ENCODE results near the gene LMBRD2. TPM values are rescaled to one million over a fixed set of nuclear protein-coding genes. Genes with fewer than 3 reads are reported as not detected.

The LMBRD2 gene
- total and polyA plus RNA-seq, 9 of the 15 experiments (the other 6 are each of a cell fraction or from before 2014, with no cell fraction given), result 2.1 to 24.2 (median 10.6) TPM

GRCh38 chr5:36136581-36136980, 15.1 kb downstream of the LMBRD2 start:
- Histone ChIP-seq H4K20me1 (replicated peaks; ENCODE audit: control insufficient read depth, insufficient read depth, low read length) (no peaks in the 10 kb centered on the region), H3K27ac (ENCODE audit: extremely low read depth, low read depth, low read length) (no peak overlapping the region), H3K4me2 (ENCODE audit: insufficient read depth, low read length) (no peak overlapping the region), H3K4me1 (replicated peaks in 1 of 2; ENCODE audit: control insufficient read depth in 2 of 2, insufficient read depth in 2 of 2, low read length in 2 of 2) (peaks cover 0 to 3% of the 10 kb centered on the region in 2 experiments; a peak in 1 of 5 replicates), H3K79me2 (ENCODE audit: control insufficient read depth, insufficient read depth, low read length) (no peaks in the 10 kb centered on the region), H3K9me1 (ENCODE audit: control insufficient read depth, insufficient read depth, low read length) (no peaks in the 10 kb centered on the region), H3K36me3 (ENCODE audit: control insufficient read depth, insufficient read depth, low read length) (peaks cover 19% of the 10 kb centered on the region; the same call in 1 of the 3 replicates), H3K27me3 (ENCODE audit: control insufficient read depth in 2 of 2, insufficient read depth in 2 of 2, low read length in 2 of 2) (no peaks in the 10 kb centered on the region), H2AFZ (ENCODE audit: low read depth, low read length) (no peak overlapping the region), H3K9me3 (replicated peaks; ENCODE audit: control insufficient read depth, insufficient read depth, low read depth, low read length) (peaks cover 2% of the 10 kb centered on the region; the same call in 1 of the 2 replicates), H3K4me3 (no peak overlapping the region), H3K9ac (ENCODE audit: insufficient read depth in 1 of 2, low read depth in 2 of 2, low read length in 2 of 2) (no peak overlapping the region)
- in situ Hi-C loops (cut with MboI), result no loop called here
- ATAC-seq, result no peak
- no peak for TF ChIP-seq HLTF (IDR thresholded peaks at IDR 0.05)
- TF ChIP-seq ZBTB7A (IDR thresholded peaks at IDR 0.05; ENCODE audit: borderline replicate concordance, control insufficient read depth, low read depth, low read length), result no peak
- peak; percentile 26; the same call in 1 of the 2 replicates for TF ChIP-seq MAFF (IDR thresholded peaks at IDR 0.05; ENCODE audit: low read length)
- TF ChIP-seq ZNF316 (IDR thresholded peaks at IDR 0.05), result peak; percentile 54
- TF ChIP-seq, protein P1, sequence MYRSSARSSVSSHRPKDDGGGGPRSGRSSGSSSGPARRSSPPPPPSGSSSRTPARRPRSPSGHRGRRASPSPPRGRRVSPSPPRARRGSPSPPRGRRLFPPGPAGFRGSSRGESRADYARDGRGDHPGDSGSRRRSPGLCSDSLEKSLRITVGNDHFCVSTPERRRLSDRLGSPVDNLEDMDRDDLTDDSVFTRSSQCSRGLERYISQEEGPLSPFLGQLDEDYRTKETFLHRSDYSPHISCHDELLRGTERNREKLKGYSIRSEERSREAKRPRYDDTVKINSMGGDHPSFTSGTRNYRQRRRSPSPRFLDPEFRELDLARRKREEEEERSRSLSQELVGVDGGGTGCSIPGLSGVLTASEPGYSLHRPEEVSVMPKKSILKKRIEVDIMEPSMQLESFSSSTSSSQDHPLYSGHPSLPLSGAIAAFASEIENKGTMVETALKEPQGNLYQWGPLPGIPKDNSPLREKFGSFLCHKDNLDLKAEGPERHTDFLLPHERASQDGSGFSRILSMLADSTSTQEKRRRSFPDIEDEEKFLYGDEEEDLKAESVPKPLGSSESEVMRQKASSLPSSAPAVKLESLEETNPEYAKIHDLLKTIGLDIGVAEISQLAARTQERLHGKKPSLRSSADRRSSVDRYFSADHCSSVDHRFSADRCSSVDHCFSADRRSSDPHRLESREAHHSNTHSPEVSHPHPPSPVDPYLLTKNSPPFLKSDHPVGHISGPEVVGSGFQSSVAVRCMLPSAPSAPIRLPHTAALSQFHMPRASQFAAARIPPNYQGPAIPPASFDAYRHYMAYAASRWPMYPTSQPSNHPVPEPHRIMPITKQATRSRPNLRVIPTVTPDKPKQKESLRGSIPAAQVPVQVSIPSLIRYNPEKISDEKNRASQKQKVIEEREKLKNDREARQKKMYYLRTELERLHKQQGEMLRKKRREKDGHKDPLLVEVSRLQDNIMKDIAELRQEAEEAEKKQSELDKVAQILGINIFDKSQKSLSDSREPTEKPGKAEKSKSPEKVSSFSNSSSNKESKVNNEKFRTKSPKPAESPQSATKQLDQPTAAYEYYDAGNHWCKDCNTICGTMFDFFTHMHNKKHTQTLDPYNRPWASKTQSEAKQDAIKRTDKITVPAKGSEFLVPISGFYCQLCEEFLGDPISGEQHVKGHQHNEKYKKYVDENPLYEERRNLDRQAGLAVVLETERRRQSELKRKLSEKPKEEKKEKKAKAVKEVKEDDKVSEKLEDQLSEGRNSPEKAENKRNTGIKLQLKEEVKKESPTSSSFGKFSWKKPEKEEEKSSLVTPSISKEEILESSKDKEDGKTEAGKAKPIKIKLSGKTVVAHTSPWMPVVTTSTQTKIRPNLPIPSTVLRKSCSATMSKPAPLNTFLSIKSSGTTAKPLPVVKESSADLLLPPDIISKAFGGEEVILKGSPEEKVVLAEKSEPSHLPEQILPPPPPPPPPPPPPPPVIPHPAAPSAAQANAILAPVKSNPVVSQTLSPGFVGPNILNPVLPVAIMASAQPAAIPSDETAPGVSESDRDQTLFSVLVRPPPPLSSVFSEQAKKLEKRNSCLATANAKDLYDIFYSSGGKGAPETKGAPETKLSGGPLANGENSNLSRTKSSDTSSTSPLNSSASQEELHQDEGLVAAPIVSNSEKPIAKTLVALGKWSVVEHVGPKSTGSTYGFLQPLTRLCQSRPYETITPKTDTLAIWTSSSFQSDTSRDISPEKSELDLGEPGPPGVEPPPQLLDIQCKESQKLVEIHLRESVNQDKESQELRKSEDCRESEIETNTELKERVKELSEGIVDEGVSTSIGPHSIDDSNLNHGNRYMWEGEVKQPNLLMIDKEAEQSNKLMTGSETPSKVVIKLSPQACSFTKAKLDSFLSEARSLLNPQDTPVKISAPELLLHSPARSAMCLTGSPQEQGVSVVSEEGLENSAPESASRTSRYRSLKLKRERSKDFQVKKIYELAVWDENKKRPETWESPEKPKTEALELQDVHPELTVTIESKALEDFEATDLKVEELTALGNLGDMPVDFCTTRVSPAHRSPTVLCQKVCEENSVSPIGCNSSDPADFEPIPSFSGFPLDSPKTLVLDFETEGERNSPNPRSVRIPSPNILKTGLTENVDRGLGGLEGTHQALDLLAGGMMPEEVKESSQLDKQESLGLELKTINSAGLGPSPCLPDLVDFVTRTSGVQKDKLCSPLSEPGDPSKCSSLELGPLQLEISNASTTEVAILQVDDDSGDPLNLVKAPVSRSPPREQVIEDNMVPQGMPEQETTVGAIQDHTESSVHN (IDR thresholded peaks at IDR 0.05; ENCODE audit: borderline replicate concordance in 1 of 2, low read depth in 1 of 2), result no peak
- DNase-seq (ENCODE audit: extremely low read depth in 1 of 4, low spot score in 3 of 4), result no peak
- FAIRE-seq, result no peak
- no TSS peak for BruUV-seq (replicated peaks)
- POLR2A ChIA-PET, result no interaction called here
- intact Hi-C loops (cut with micrococcal nuclease), result no loop called here
- CTCF ChIA-PET (ENCODE audit: low intra/inter-chr PET ratio), result no interaction called here
